DND-41 (cell line): ENCODE data around the gene MACF1.

ENCODE experiments used
- ATAC-seq: fragments of 200-7000 bp; cut with Tn5 transposase; 3 replicates; pipeline ENCODE4 v1.9.1; 2021; ENCODE audit warnings: low read depth; ENCODE audit not compliant: insufficient read depth
- DNase-seq: peaks from one replicate; pipeline ENCODE4 v3.0.0-alpha.2; 2020
- H2AFZ ChIP-seq: 2 replicates; pipeline ENCODE4 v1.6.0; 2012; ENCODE audit warnings: low read depth, low read length
- H3K27ac ChIP-seq: 2 replicates; pipeline ENCODE4 v1.5.1; 2012; ENCODE audit warnings: low read length, inconsistent platforms
- H3K27me3 ChIP-seq: fragments of 200-600 bp; sonication (generic); 2 replicates; pipeline ENCODE4 v1.6.0; 2012; ENCODE audit warnings: low read length, mild to moderate bottlenecking, inconsistent platforms; ENCODE audit not compliant: insufficient read depth, poor library complexity
- H3K36me3 ChIP-seq: 2 replicates; pipeline ENCODE4 v1.5.1; 2012; ENCODE audit warnings: low read length, inconsistent platforms; ENCODE audit not compliant: insufficient read depth
- H3K4me1 ChIP-seq: 2 replicates; pipeline ENCODE4 v1.5.1; 2012; ENCODE audit warnings: mild to moderate bottlenecking, low read length; ENCODE audit not compliant: insufficient read depth
- H3K4me2 ChIP-seq: 2 replicates; pipeline ENCODE4 v1.6.0; 2012; ENCODE audit warnings: mild to moderate bottlenecking, moderate library complexity, low read length, inconsistent platforms; ENCODE audit not compliant: insufficient read depth
- H3K4me3 ChIP-seq, 2 experiments: fragments of 200-600 bp in 1 of 2; shearing (Covaris generic) in 1 of 2; 2 replicates each; pipeline ENCODE4 v1.5.1; 2012 to 2016; ENCODE audit warnings: inconsistent platforms in 2 of 2, low read length in 2 of 2, mild to moderate bottlenecking in 2 of 2, low read depth in 1 of 2, moderate library complexity in 1 of 2
- H3K79me2 ChIP-seq: 2 replicates; pipeline ENCODE4 v1.6.0; 2012; ENCODE audit warnings: low read length, inconsistent platforms; ENCODE audit not compliant: insufficient read depth
- H3K9ac ChIP-seq: 2 replicates; pipeline ENCODE4 v1.6.0; 2012; ENCODE audit warnings: low read depth, mild to moderate bottlenecking, inconsistent platforms, low read length, moderate library complexity
- H3K9me3 ChIP-seq: 2 replicates; pipeline ENCODE4 v1.5.1; 2012; ENCODE audit warnings: low read length, moderate library complexity, mild to moderate bottlenecking, inconsistent platforms; ENCODE audit not compliant: insufficient read depth, severe bottlenecking
- H4K20me1 ChIP-seq: 2 replicates; pipeline ENCODE4 v1.6.0; 2012; ENCODE audit warnings: low read length; ENCODE audit not compliant: insufficient read depth
- CTCF ChIP-seq: IDR thresholded peaks from 2 replicates; pipeline ENCODE4 v1.5.1; 2012; ENCODE audit warnings: borderline replicate concordance, low read length, moderate library complexity, mild to moderate bottlenecking; ENCODE audit not compliant: poor library complexity, severe bottlenecking; ENCODE audit errors: extremely low read depth
- EZH2 ChIP-seq: IDR thresholded peaks from 3 replicates; pipeline ENCODE4 v1.6.1; 2012; ENCODE audit warnings: borderline replicate concordance, low read depth, mild to moderate bottlenecking, moderate library complexity, low read length, inconsistent platforms; ENCODE audit not compliant: severe bottlenecking

MACF1 gene

GRCh38 chr1:39187275-39188046 is 17.0 kb upstream of the MACF1 start:
- TF ChIP-seq EZH2 (no peak), CTCF (no peak)
- no peaks in the 10 kb centered on the region for H3K9me3 ChIP-seq
- peaks cover 51% of the 10 kb centered on the region for H3K4me1 ChIP-seq
- H3K4me2 ChIP-seq, result no peak overlapping the region
- no peaks in the 10 kb centered on the region for H3K27me3 ChIP-seq
- no peak overlapping the region for H3K9ac ChIP-seq
- no peak for DNase-seq
- no peaks in the 10 kb centered on the region; the same call in 1 of the 2 replicates for H3K79me2 ChIP-seq
- H3K4me3 ChIP-seq, result no peak overlapping the region
- H4K20me1 ChIP-seq, result peaks cover 7% of the 10 kb centered on the region; the same call in 1 of the 2 replicates
- H3K27ac ChIP-seq, result no peak overlapping the region
- ATAC-seq, result no peak
- H3K36me3 ChIP-seq, result no peaks in the 10 kb centered on the region
- H2AFZ ChIP-seq, result no peak overlapping the region

DNA sequence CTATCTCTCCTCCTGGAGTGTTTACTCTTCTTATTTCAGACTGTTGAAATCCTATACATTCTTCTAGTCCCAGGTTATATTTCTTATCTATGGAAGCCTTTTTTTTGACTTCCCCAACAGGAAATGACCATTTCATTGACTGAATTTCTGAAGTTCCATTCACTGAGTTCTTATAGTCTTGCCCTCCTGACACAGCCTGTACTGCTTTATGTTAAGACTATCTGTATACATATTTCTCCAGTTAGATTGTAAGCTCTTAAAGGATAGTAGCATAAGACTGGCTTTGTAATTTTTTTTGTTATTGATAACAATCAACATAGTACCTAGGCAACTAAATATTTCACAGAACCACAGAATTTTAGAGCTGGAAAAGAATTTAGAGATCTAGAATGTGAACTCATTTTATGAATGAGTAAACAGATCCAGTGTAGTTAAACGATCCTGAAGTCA is 14.9 kb upstream of the MACF1 start:
- no peak overlapping the region; the same call in 1 of the 2 replicates for H3K27ac ChIP-seq
- no peak for DNase-seq
- H3K4me3 ChIP-seq, result no peak overlapping the region
- no peak overlapping the region for H3K9ac ChIP-seq
- no peak for ATAC-seq
- H3K36me3 ChIP-seq, result no peaks in the 10 kb centered on the region
- H2AFZ ChIP-seq, result no peak overlapping the region
- peaks cover 53% of the 10 kb centered on the region for H3K4me1 ChIP-seq
- peaks cover 15% of the 10 kb centered on the region for H3K79me2 ChIP-seq
- no peaks in the 10 kb centered on the region for H3K27me3 ChIP-seq
- no peak overlapping the region for H3K4me2 ChIP-seq
- H4K20me1 ChIP-seq, result no peaks in the 10 kb centered on the region
- H3K9me3 ChIP-seq, result no peaks in the 10 kb centered on the region
- TF ChIP-seq CTCF (no peak), EZH2 (no peak)

DNA sequence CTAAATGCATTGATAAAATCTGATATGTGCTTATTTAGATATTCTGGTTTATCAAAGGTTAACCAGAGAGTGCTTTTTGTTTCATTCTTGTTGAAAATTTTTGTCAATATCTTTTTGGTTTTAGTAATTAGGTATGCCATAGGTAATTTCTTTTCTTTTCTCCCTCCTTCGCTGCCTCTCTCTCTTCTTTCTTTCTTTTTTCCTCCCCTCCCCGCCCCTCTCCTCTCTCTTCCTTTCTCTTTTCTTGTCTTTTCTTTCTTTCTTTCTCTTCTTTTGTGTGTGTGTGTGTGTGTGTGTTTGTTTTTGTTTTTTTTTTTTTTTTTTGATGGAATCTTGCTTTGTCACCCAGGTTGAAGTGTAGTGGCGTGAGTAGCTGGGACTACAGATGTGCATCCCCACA is 14.4 kb upstream of the MACF1 start:
- DNase-seq, result no peak
- H3K36me3 ChIP-seq, result no peaks in the 10 kb centered on the region
- no peak overlapping the region for H3K4me3 ChIP-seq
- H3K79me2 ChIP-seq, result peaks cover 20% of the 10 kb centered on the region
- no peaks in the 10 kb centered on the region for H3K27me3 ChIP-seq
- H3K27ac ChIP-seq, result no peak overlapping the region; the same call in 1 of the 2 replicates
- peaks cover 55% of the 10 kb centered on the region for H3K4me1 ChIP-seq
- TF ChIP-seq CTCF (no peak), EZH2 (no peak)
- no peak overlapping the region for H2AFZ ChIP-seq
- H3K9me3 ChIP-seq, result no peaks in the 10 kb centered on the region
- no peak overlapping the region for H3K4me2 ChIP-seq
- H3K9ac ChIP-seq, result no peak overlapping the region
- ATAC-seq, result no peak
- no peaks in the 10 kb centered on the region for H4K20me1 ChIP-seq
